ENCODE measurements around the gene BRWD1. TPM values are rescaled to one million over a fixed set of nuclear protein-coding genes. Genes with fewer than 3 reads are reported as not detected.

Gene BRWD1
- total RNA-seq, 4 donors from 2014 or later, result 41.7 to 69.0 (median 47.1) TPM

DNA sequence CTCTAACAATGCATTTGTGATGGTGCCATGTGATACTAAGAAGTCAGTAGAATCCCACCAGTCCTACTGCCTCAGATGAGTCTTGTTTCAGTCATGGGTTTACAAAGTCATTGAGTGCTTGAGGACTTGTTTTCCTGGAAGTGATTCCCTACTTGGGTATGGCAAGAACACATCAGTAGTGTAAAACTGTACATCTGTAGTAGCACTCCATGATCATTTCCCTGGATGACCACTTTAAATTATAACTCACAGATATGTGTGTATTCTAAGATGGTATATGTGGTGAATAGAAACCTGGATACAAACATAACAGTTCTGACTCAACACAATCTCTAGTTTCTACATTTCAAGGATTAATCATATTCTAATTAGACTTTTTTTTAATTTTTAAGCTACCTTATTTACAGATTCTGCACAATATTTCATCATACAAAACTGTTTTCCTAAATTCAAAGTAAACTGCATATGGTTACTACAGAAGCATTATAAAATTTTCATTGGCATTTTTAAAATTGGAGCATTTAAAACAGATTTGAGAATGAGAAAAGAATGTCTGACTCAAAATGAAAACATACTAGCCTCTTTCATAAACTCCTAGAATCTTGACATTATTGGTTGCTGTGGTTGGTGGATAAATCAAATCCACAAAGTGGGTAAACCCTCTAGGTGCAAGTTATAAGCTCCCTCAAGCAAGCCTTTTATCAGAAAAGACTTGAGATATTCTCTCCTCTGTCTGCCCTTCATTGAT, 123.4 kb downstream of the BRWD1 start:
- DNase-seq (ENCODE audit: low spot score), result no peak
- no peak for ATAC-seq (ENCODE audit: low FRiP score)
- TF ChIP-seq, protein P1, sequence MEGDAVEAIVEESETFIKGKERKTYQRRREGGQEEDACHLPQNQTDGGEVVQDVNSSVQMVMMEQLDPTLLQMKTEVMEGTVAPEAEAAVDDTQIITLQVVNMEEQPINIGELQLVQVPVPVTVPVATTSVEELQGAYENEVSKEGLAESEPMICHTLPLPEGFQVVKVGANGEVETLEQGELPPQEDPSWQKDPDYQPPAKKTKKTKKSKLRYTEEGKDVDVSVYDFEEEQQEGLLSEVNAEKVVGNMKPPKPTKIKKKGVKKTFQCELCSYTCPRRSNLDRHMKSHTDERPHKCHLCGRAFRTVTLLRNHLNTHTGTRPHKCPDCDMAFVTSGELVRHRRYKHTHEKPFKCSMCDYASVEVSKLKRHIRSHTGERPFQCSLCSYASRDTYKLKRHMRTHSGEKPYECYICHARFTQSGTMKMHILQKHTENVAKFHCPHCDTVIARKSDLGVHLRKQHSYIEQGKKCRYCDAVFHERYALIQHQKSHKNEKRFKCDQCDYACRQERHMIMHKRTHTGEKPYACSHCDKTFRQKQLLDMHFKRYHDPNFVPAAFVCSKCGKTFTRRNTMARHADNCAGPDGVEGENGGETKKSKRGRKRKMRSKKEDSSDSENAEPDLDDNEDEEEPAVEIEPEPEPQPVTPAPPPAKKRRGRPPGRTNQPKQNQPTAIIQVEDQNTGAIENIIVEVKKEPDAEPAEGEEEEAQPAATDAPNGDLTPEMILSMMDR (IDR thresholded peaks at IDR 0.05), result no peak

DNA sequence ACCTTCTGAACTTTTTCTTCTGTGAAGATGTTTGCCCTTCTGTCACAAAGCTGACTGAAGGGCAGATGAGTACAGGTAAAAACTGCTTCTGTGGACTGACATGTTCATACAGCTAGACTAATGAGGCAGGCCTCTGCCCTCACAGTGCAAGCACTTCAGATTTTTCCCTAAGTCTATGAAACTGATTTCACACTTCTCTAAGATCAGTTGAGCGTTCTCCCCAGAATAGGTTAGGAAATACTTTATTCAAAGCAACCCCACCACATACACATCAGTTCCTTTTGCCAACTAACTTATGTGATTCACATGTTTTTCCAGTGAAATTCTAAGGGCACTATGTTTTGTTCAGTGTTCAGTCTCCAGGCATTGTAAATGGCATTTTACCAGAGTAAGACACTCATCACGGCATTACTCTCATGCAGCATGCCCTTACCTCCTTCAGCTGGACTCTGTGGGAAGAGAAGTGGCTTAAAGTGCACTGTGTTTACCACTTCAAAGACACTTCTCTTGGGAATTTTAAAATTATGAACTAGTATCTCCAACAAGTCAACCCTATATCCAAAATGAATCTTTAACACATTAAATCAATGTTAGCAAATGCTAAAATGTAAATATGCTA, 124.8 kb downstream of the BRWD1 start:
- DNase-seq (ENCODE audit: low spot score) (no peak), ATAC-seq (ENCODE audit: low FRiP score) (no peak)
- TF ChIP-seq, protein P1 (IDR thresholded peaks at IDR 0.05), result no peak

DNA sequence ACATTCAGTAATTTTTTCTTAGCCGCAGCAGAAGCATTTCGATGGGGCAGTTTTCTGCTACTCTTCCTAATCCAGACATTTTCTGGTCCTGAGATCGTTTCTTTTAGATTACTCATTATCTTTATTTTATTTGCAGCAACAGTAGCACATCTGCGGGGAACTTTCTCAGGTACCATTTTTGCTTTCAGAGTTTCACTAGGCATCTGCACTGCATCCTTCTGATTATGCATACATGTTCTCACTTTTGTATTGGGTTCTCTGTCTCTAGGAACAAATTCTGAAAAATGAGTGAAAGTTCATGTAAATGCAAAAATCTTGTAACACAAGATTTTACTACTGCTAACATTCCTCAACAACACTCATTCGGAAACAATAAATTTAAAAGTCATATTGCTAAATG, 126.3 kb downstream of the BRWD1 start:
- TF ChIP-seq, protein P1 (IDR thresholded peaks at IDR 0.05), result no peak
- DNase-seq (ENCODE audit: low spot score), result no peak
- no peak for ATAC-seq (ENCODE audit: low FRiP score)

DNA sequence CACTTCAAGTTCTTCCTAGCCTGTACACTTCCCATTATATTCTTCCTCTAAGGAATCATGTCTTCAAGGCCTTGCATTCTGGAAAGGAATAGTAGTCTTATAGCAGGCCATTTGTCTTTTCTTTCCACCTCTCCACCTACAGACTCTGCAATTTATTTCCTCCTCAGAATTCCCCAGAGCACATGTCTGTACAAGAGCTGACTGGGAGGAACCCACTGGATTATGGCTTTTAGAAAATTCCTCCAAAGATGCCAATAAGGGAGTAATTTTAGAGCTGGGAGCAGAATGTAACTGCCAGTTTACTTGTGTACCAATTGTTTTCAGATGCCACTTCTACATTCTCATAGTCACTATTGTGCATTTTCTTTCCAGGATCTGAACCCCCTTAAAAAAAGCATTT, 126.8 kb downstream of the BRWD1 start:
- DNase-seq (ENCODE audit: low spot score) (no peak), ATAC-seq (ENCODE audit: low FRiP score) (no peak)
- TF ChIP-seq, protein P1 (IDR thresholded peaks at IDR 0.05), result no peak

DNA sequence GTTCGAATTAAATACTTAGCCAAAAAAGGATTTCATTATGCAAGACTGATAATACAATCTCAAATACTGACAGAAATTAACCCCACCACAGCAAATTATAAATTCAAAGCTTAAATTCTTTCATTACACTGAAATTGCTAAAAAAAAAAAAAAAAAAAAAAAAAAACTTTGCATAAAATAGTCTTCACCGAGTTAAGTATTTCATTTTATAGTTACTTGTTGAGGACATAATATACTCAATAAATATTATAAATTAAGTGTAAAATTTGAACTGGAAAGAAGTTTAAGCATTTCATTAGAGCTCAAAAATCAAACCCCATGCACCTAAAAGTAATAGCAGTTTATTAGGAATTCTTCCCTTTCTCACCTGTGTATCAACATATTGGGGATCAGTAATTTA, 128.3 kb downstream of the BRWD1 start:
- TF ChIP-seq, protein P1 (IDR thresholded peaks at IDR 0.05), result no peak
- ATAC-seq (ENCODE audit: low FRiP score) (no peak), DNase-seq (ENCODE audit: low spot score) (no peak)

DNA sequence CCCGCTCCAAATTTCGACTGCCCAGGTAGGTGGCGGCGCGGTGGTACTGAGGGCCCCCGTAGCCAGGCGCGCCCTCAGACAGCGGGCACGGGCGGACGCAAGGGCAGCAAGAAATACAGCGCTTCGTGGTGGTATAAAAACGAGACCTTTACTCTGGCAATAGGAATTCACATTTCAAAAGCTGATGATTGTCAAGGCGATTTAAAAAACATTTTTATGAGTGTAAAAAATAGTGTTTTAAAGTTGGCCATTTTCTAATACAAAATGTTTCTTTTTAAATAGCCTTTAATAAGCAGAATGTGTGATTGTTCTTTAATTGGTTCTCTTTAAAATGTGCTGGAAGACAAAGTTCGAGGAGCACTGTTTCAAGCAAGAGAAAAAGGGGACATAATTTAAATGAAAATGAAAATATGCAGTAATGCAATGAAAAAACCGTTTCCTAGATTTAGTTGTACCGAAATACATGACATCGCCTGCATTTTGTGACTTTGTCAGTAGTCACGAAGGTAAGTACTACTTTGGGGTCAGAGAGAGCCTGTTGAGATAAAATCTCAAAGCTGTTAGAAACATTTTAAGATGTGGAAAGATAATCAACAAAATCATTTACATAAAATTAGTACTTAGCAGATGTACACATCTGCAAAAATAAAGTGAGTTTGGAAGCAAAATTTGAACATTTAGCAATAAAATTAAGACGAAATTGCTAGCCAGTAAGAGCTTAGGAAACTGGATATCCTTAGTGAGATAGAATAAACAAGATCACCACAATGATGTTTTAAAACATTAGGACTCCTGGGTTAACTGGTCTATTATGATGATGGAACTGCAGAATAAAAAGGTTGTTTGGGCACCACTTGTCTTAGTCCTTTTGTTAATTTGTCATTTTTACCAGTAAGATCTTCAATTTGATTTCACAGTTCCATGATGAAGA, 129.1 kb downstream of the BRWD1 start:
- ATAC-seq (ENCODE audit: low FRiP score), result no peak
- DNase-seq (ENCODE audit: low spot score), result no peak
- TF ChIP-seq, protein P1 (IDR thresholded peaks at IDR 0.05), result no peak

Measured in omental fat pad (tissue), 4 donors.